Endodermal cell (in vitro differentiated cells): ENCODE data around the gene DRAM1. TPM values are rescaled to one million over a fixed set of nuclear protein-coding genes. Genes with fewer than 3 reads are reported as not detected.

Experiments used
- DNase-seq: peaks from one replicate; pipeline ENCODE4 v3.0.0-alpha.2; 2017
- H3K27ac ChIP-seq: 2 replicates; pipeline ENCODE4 v1.5.1; 2013; ENCODE audit warnings: mild to moderate bottlenecking, low read depth, low read length, moderate library complexity
- H3K27me3 ChIP-seq: 2 replicates; pipeline ENCODE4 v1.6.1; 2013; ENCODE audit warnings: mild to moderate bottlenecking, low read length, moderate library complexity; ENCODE audit not compliant: insufficient read depth, control insufficient read depth, poor library complexity, severe bottlenecking
- H3K36me3 ChIP-seq: 2 replicates; pipeline ENCODE4 v1.7.0; 2013; ENCODE audit warnings: mild to moderate bottlenecking, low read length, moderate library complexity; ENCODE audit not compliant: control insufficient read depth, insufficient read depth
- H3K4me1 ChIP-seq: one replicate; pipeline ENCODE4 v1.7.0; 2013; ENCODE audit warnings: low read length; ENCODE audit not compliant: control insufficient read depth, insufficient read depth
- H3K4me3 ChIP-seq: 2 replicates; pipeline ENCODE4 v1.5.1; 2013; ENCODE audit warnings: mild to moderate bottlenecking, low read length, moderate library complexity
- H3K9ac ChIP-seq: 2 replicates; pipeline ENCODE4 v1.6.1; 2013; ENCODE audit warnings: mild to moderate bottlenecking, low read length, moderate library complexity; ENCODE audit not compliant: poor library complexity, severe bottlenecking; ENCODE audit errors: extremely low read depth
- H3K9me3 ChIP-seq: 2 replicates; pipeline ENCODE4 v1.6.1; 2013; ENCODE audit warnings: mild to moderate bottlenecking, low read length, moderate library complexity; ENCODE audit not compliant: control insufficient read depth
- H3K27ac Mint-ChIP-seq: 2 replicates; pipeline ENCODE4 v1.8.0; 2020; ENCODE audit warnings: mixed read lengths
- H3K27me3 Mint-ChIP-seq: 2 replicates; pipeline ENCODE4 v1.8.0; 2021; ENCODE audit warnings: mild to moderate bottlenecking, mixed read lengths; ENCODE audit not compliant: insufficient read depth
- H3K36me3 Mint-ChIP-seq: 2 replicates; pipeline ENCODE4 v1.8.0; 2020; ENCODE audit warnings: low read depth, mixed read lengths
- H3K4me1 Mint-ChIP-seq: 2 replicates; pipeline ENCODE4 v1.8.0; 2020; ENCODE audit warnings: mixed read lengths
- H3K4me3 Mint-ChIP-seq: 2 replicates; pipeline ENCODE4 v1.8.0; 2020; ENCODE audit warnings: mild to moderate bottlenecking, moderate library complexity, mixed read lengths
- H3K9me3 Mint-ChIP-seq: 2 replicates; pipeline ENCODE4 v1.8.0; 2020; ENCODE audit warnings: mild to moderate bottlenecking, mixed read lengths
- CTCF ChIP-seq: fragments of 200-600 bp; sonication (generic); conservative IDR thresholded peaks from 2 replicates; pipeline ENCODE4 v1.5.0; 2021; ENCODE audit warnings: antibody characterized with exemption, mild to moderate bottlenecking
- WGBS, 2 experiments: methylation state at CpG; one replicate each; pipeline versions ENCODE4 v1.1.5 to v1.1.7; 2013; ENCODE audit warnings: missing lambda C conversion rate in 2 of 2, mixed read lengths in 1 of 2; ENCODE audit not compliant: insufficient coverage in 1 of 2, insufficient read length in 1 of 2; 5-methylcytosine and 5-hydroxymethylcytosine counted together
- total RNA-seq, 2 donors: library from RNA; stranded (reverse); fragmentation: NEBNext Ultra II Directional in 1 of 2; extraction: Animal tissue kit (Norgen Biotek cat#: 25700) in 1 of 2; gene quantifications; 2 replicates in 1 of 2; 3 replicates in 1 of 2; pipeline ENCODE4 v1.2.1, GENCODE V29; 2021

Gene DRAM1
- total RNA-seq, 2 donors from 2014 or later = 0.91 to 1.3 TPM

- Mint-ChIP-seq H3K27me3 (no peaks in the 10 kb centered on the region), H3K4me1 (no peaks in the 10 kb centered on the region), H3K27ac (no peak overlapping the region), H3K9me3 (no peaks in the 10 kb centered on the region), H3K36me3 (no peaks in the 10 kb centered on the region), H3K4me3 (no peak overlapping the region)
- Histone ChIP-seq H3K9ac (no peak overlapping the region), H3K27ac (no peak overlapping the region), H3K4me1 (no peaks in the 10 kb centered on the region), H3K9me3 (no peaks in the 10 kb centered on the region), H3K4me3 (no peak overlapping the region), H3K27me3 (no peaks in the 10 kb centered on the region), H3K36me3 (no peaks in the 10 kb centered on the region)
- WGBS, 2 experiments = 89 to 91% methylated on average over 4 to 6 of the region's 6 CpGs
- DNase-seq = no peak
- no peak for TF ChIP-seq CTCF
These were observed 11.9 kb downstream of the DRAM1 start for GRCh38 chr12:101889211-101889752.

GRCh38 chr12:101891462-101891971 is 14.1 kb downstream of the DRAM1 start:
- Histone ChIP-seq H3K4me1 (no peaks in the 10 kb centered on the region), H3K27ac (no peak overlapping the region), H3K36me3 (no peaks in the 10 kb centered on the region), H3K9me3 (no peaks in the 10 kb centered on the region), H3K9ac (no peak overlapping the region), H3K27me3 (no peaks in the 10 kb centered on the region), H3K4me3 (no peak overlapping the region)
- Mint-ChIP-seq H3K27me3 (no peaks in the 10 kb centered on the region), H3K36me3 (no peaks in the 10 kb centered on the region), H3K4me1 (no peaks in the 10 kb centered on the region), H3K9me3 (no peaks in the 10 kb centered on the region), H3K4me3 (no peak overlapping the region), H3K27ac (no peak overlapping the region)
- DNase-seq = no peak
- WGBS, 2 experiments = 86% methylated on average over 3 of the region's 3 CpGs; no CpG with 5 or more reads in 1 of the 2 experiments
- no peak for TF ChIP-seq CTCF

- Mint-ChIP-seq H3K4me1 (no peaks in the 10 kb centered on the region), H3K9me3 (no peaks in the 10 kb centered on the region), H3K27ac (no peak overlapping the region)
These were observed 15.4 kb downstream of the DRAM1 start for GRCh38 chr12:101892794-101893193.

More at GRCh38 chr12:101892794-101893193, 15.4 kb downstream of the DRAM1 start:
- TF ChIP-seq CTCF = no peak
- Mint-ChIP-seq H3K4me3 (no peak overlapping the region), H3K27me3 (no peaks in the 10 kb centered on the region), H3K36me3 (no peaks in the 10 kb centered on the region)
- H3K9ac ChIP-seq = no peak overlapping the region
- no peaks in the 10 kb centered on the region for H3K36me3 ChIP-seq
- no peaks in the 10 kb centered on the region for H3K4me1 ChIP-seq
- no peak overlapping the region for H3K27ac ChIP-seq
- H3K4me3 ChIP-seq = no peak overlapping the region
- DNase-seq = no peak
- no peaks in the 10 kb centered on the region for H3K27me3 ChIP-seq
- no peaks in the 10 kb centered on the region for H3K9me3 ChIP-seq
